ENCODE data around the gene PRDM12. TPM values are rescaled to one million over a fixed set of nuclear protein-coding genes. Genes with fewer than 3 reads are reported as not detected.

The PRDM12 gene
- 0.15 TPM for polyA plus RNA-seq (2013, experiment 1 of 2)
- 0.25 TPM for polyA plus RNA-seq (2013, experiment 2 of 2)

GRCh38 chr9:130664251-130665028 is at the start of gene PRDM12:
Gene PRDM12 (plus strand): TSS chr9:130664594. CDS start chr9:130664654, 60 bp downstream.
- Histone ChIP-seq H3K27me3 (ENCODE audit: insufficient read depth, low read length) (peaks cover 95% of the 10 kb centered on the region), H3K36me3 (ENCODE audit: insufficient read depth, low read length) (no peaks in the 10 kb centered on the region), H3K9ac (ENCODE audit: low read depth, low read length) (no peak within 1 kb of the TSS), H3K9me3 (ENCODE audit: insufficient read depth, low read depth, low read length) (no peaks in the 10 kb centered on the region), H3K4me1 (ENCODE audit: insufficient read depth, low read length) (peaks cover 19% of the 10 kb centered on the region; the same call in 1 of the 2 replicates), H3K27ac (ENCODE audit: low read depth, low read length) (no peak within 1 kb of the TSS), H3K4me3 (ENCODE audit: low read length) (peak within 1 kb of the TSS; percentile 40)
- WGBS = 1% methylated on average over 75 of the region's 76 CpGs

GRCh38 chr9:130616451-130616850 is 47.9 kb upstream of the PRDM12 start:
- H3K4me3 ChIP-seq (ENCODE audit: low read length) = no peak overlapping the region
- peaks cover 99% of the 10 kb centered on the region for H3K36me3 ChIP-seq (ENCODE audit: insufficient read depth, low read length)
- H3K27me3 ChIP-seq (ENCODE audit: insufficient read depth, low read length) = no peaks in the 10 kb centered on the region
- H3K27ac ChIP-seq (ENCODE audit: low read depth, low read length) = no peak overlapping the region
- WGBS = 94% methylated on average over 10 of the region's 10 CpGs
- no peak overlapping the region for H3K9ac ChIP-seq (ENCODE audit: low read depth, low read length)
- H3K9me3 ChIP-seq (ENCODE audit: insufficient read depth, low read depth, low read length) = no peaks in the 10 kb centered on the region
- H3K4me1 ChIP-seq (ENCODE audit: insufficient read depth, low read length) = no peaks in the 10 kb centered on the region

- H3K36me3 ChIP-seq (ENCODE audit: insufficient read depth, low read length) = peaks cover 91% of the 10 kb centered on the region
- H3K9ac ChIP-seq (ENCODE audit: low read depth, low read length) = no peak overlapping the region
- H3K4me3 ChIP-seq (ENCODE audit: low read length) = no peak overlapping the region
- no peaks in the 10 kb centered on the region for H3K27me3 ChIP-seq (ENCODE audit: insufficient read depth, low read length)
- 96% methylated on average over 10 of the region's 10 CpGs for WGBS
- peaks cover 7% of the 10 kb centered on the region; the same call in 1 of the 2 replicates for H3K4me1 ChIP-seq (ENCODE audit: insufficient read depth, low read length)
- H3K27ac ChIP-seq (ENCODE audit: low read depth, low read length) = no peak overlapping the region
- no peaks in the 10 kb centered on the region for H3K9me3 ChIP-seq (ENCODE audit: insufficient read depth, low read depth, low read length)
Observed at GRCh38 chr9:130623466-130623865, 40.9 kb upstream of the PRDM12 start.

- Histone ChIP-seq H3K27me3 (ENCODE audit: insufficient read depth, low read length) (no peaks in the 10 kb centered on the region), H3K27ac (ENCODE audit: low read depth, low read length) (no peak overlapping the region), H3K4me3 (ENCODE audit: low read length) (no peak overlapping the region), H3K4me1 (ENCODE audit: insufficient read depth, low read length) (peaks cover 10% of the 10 kb centered on the region), H3K9ac (ENCODE audit: low read depth, low read length) (no peak overlapping the region), H3K9me3 (ENCODE audit: insufficient read depth, low read depth, low read length) (no peaks in the 10 kb centered on the region), H3K36me3 (ENCODE audit: insufficient read depth, low read length) (peaks cover 85% of the 10 kb centered on the region)
- WGBS = 95% methylated on average over 4 of the region's 4 CpGs
Observed at GRCh38 chr9:130624154-130624553, 40.2 kb upstream of the PRDM12 start.

GRCh38 chr9:130626249-130626996 is 38.0 kb upstream of the PRDM12 start:
- H3K4me1 ChIP-seq (ENCODE audit: insufficient read depth, low read length) = peaks cover 22% of the 10 kb centered on the region
- H3K27me3 ChIP-seq (ENCODE audit: insufficient read depth, low read length) = no peaks in the 10 kb centered on the region
- H3K4me3 ChIP-seq (ENCODE audit: low read length) = no peak overlapping the region
- H3K27ac ChIP-seq (ENCODE audit: low read depth, low read length) = no peak overlapping the region
- WGBS = 90% methylated on average over 21 of the region's 21 CpGs
- no peak overlapping the region for H3K9ac ChIP-seq (ENCODE audit: low read depth, low read length)
- H3K36me3 ChIP-seq (ENCODE audit: insufficient read depth, low read length) = peaks cover 76% of the 10 kb centered on the region
- no peaks in the 10 kb centered on the region for H3K9me3 ChIP-seq (ENCODE audit: insufficient read depth, low read depth, low read length)

GRCh38 chr9:130627051-130627450 is 37.3 kb upstream of the PRDM12 start:
- Histone ChIP-seq H3K4me1 (ENCODE audit: insufficient read depth, low read length) (peaks cover 22% of the 10 kb centered on the region), H3K27me3 (ENCODE audit: insufficient read depth, low read length) (no peaks in the 10 kb centered on the region), H3K4me3 (ENCODE audit: low read length) (no peak overlapping the region), H3K9ac (ENCODE audit: low read depth, low read length) (no peak overlapping the region), H3K27ac (ENCODE audit: low read depth, low read length) (no peak overlapping the region), H3K36me3 (ENCODE audit: insufficient read depth, low read length) (peaks cover 82% of the 10 kb centered on the region), H3K9me3 (ENCODE audit: insufficient read depth, low read depth, low read length) (no peaks in the 10 kb centered on the region)
- 89% methylated on average over 10 of the region's 10 CpGs for WGBS

GRCh38 chr9:130627896-130628792 is 36.2 kb upstream of the PRDM12 start:
- Histone ChIP-seq H3K9ac (ENCODE audit: low read depth, low read length) (no peak overlapping the region), H3K27ac (ENCODE audit: low read depth, low read length) (no peak overlapping the region; the same call in 1 of the 2 replicates), H3K9me3 (ENCODE audit: insufficient read depth, low read depth, low read length) (no peaks in the 10 kb centered on the region), H3K4me3 (ENCODE audit: low read length) (no peak overlapping the region), H3K27me3 (ENCODE audit: insufficient read depth, low read length) (no peaks in the 10 kb centered on the region), H3K36me3 (ENCODE audit: insufficient read depth, low read length) (peaks cover 84% of the 10 kb centered on the region), H3K4me1 (ENCODE audit: insufficient read depth, low read length) (peaks cover 22% of the 10 kb centered on the region)
- WGBS = 83% methylated on average over 23 of the region's 23 CpGs

GRCh38 chr9:130629443-130630070 is 34.8 kb upstream of the PRDM12 start:
- WGBS = 56% methylated on average over 13 of the region's 13 CpGs
- Histone ChIP-seq H3K36me3 (ENCODE audit: insufficient read depth, low read length) (peaks cover 84% of the 10 kb centered on the region), H3K9me3 (ENCODE audit: insufficient read depth, low read depth, low read length) (no peaks in the 10 kb centered on the region), H3K4me3 (ENCODE audit: low read length) (no peak overlapping the region), H3K27me3 (ENCODE audit: insufficient read depth, low read length) (no peaks in the 10 kb centered on the region), H3K27ac (ENCODE audit: low read depth, low read length) (peak overlapping the region; percentile 83; the same call in 1 of the 2 replicates), H3K9ac (ENCODE audit: low read depth, low read length) (peak overlapping the region; percentile 27; the same call in 1 of the 2 replicates), H3K4me1 (ENCODE audit: insufficient read depth, low read length) (peaks cover 22% of the 10 kb centered on the region)

GRCh38 chr9:130630071-130630450 is 34.3 kb upstream of the PRDM12 start:
- Histone ChIP-seq H3K27me3 (ENCODE audit: insufficient read depth, low read length) (no peaks in the 10 kb centered on the region), H3K4me3 (ENCODE audit: low read length) (no peak overlapping the region), H3K4me1 (ENCODE audit: insufficient read depth, low read length) (peaks cover 22% of the 10 kb centered on the region), H3K9ac (ENCODE audit: low read depth, low read length) (no peak overlapping the region), H3K36me3 (ENCODE audit: insufficient read depth, low read length) (peaks cover 84% of the 10 kb centered on the region), H3K9me3 (ENCODE audit: insufficient read depth, low read depth, low read length) (no peaks in the 10 kb centered on the region), H3K27ac (ENCODE audit: low read depth, low read length) (peak overlapping the region; percentile 83; the same call in 1 of the 2 replicates)
- 72% methylated on average over 4 of the region's 4 CpGs for WGBS

GRCh38 chr9:130630506-130631330 is 33.7 kb upstream of the PRDM12 start:
- Histone ChIP-seq H3K36me3 (ENCODE audit: insufficient read depth, low read length) (peaks cover 83% of the 10 kb centered on the region), H3K27me3 (ENCODE audit: insufficient read depth, low read length) (no peaks in the 10 kb centered on the region), H3K4me3 (ENCODE audit: low read length) (no peak overlapping the region), H3K4me1 (ENCODE audit: insufficient read depth, low read length) (peaks cover 22% of the 10 kb centered on the region), H3K9ac (ENCODE audit: low read depth, low read length) (no peak overlapping the region; the same call in 1 of the 2 replicates), H3K9me3 (ENCODE audit: insufficient read depth, low read depth, low read length) (no peaks in the 10 kb centered on the region), H3K27ac (ENCODE audit: low read depth, low read length) (peak overlapping the region; percentile 83; the same call in 1 of the 2 replicates)
- WGBS = 93% methylated on average over 27 of the region's 27 CpGs
